ENCODE measurements around the gene PRAMEF26.
"Not testable (repeated sequence)": the region's sequence is repeated elsewhere in the genome, so short reads cannot be mapped to it uniquely, and the experiment has no call there.

DNA sequence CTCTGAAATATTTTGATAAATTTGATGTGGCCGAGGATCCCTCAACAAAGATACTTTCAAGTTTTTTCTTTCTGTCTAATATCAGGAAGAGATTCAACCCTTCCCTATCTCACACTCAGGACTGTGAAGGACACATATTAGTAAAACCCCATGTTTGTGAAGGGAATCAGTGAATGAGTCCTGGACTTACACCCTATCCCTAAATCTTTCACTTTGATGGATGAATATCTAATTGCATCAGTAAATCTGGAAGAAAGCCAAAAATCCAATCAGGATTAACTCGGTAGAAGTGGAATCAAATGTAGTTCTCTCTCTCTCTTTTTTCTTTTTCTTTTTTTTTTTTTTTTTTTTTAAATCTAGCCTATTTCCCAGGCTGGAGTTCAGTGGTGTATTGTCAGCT is 15.7 kb upstream of the PRAMEF26 start, which contains the start of gene PRAMEF9:
- TF ChIP-seq, protein P1, sequence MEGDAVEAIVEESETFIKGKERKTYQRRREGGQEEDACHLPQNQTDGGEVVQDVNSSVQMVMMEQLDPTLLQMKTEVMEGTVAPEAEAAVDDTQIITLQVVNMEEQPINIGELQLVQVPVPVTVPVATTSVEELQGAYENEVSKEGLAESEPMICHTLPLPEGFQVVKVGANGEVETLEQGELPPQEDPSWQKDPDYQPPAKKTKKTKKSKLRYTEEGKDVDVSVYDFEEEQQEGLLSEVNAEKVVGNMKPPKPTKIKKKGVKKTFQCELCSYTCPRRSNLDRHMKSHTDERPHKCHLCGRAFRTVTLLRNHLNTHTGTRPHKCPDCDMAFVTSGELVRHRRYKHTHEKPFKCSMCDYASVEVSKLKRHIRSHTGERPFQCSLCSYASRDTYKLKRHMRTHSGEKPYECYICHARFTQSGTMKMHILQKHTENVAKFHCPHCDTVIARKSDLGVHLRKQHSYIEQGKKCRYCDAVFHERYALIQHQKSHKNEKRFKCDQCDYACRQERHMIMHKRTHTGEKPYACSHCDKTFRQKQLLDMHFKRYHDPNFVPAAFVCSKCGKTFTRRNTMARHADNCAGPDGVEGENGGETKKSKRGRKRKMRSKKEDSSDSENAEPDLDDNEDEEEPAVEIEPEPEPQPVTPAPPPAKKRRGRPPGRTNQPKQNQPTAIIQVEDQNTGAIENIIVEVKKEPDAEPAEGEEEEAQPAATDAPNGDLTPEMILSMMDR (conservative IDR thresholded peaks at IDR 0.05; ENCODE audit: low read length): not testable (repeated sequence)
- not testable (repeated sequence) for TF ChIP-seq EZH2phosphoT487 (IDR thresholded peaks at IDR 0.05; ENCODE audit: borderline replicate concordance, low read depth, low read length)

All from OCI-LY7 (cell line).